ENCODE data around the gene BAAT. TPM values are rescaled to one million over a fixed set of nuclear protein-coding genes. Genes with fewer than 3 reads are reported as not detected.

Gene BAAT
- polyA plus RNA-seq, 1 donor: 0.47 TPM

GRCh38 chr9:101317735-101318134 is 67.1 kb downstream of the BAAT start:
- DNase-seq: no peak

GRCh38 chr9:101315112-101315450 is 69.7 kb downstream of the BAAT start:
- no peak for DNase-seq

- no peak for DNase-seq
Observed at GRCh38 chr9:101312661-101313060, 72.1 kb downstream of the BAAT start.

- DNase-seq: peak; percentile 81
Observed at GRCh38 chr9:101311758-101312420, 72.9 kb downstream of the BAAT start.

GRCh38 chr9:101311191-101311590 is 73.6 kb downstream of the BAAT start:
- DNase-seq: no peak

Other genes with a start within 250 kb of the BAAT start
- gene MRPL50, start 13.6 kb upstream of the BAAT start, polyA plus RNA-seq (ENCODE audit: insufficient read length): 26.9 TPM
- gene ZNF189, start 13.8 kb upstream of the BAAT start, polyA plus RNA-seq (ENCODE audit: insufficient read length): 54.5 TPM
- 693 TPM for gene ALDOB, start 50.8 kb upstream of the BAAT start, polyA plus RNA-seq (ENCODE audit: insufficient read length)
- 67.0 TPM for gene RNF20, start 148.8 kb upstream of the BAAT start, polyA plus RNA-seq (ENCODE audit: insufficient read length)
- gene PPP3R2, start 210.0 kb upstream of the BAAT start, polyA plus RNA-seq (ENCODE audit: insufficient read length): not detected